HL-60 (cell line): Measurements from ENCODE around the gene FOXA2.

Source experiments
- DNase-seq, 2 experiments: peaks; one replicate each; pipeline ENCODE4 v3.0.0-alpha.2; 2010 to 2020; ENCODE audit warnings: low read depth in 1 of 2, low spot score in 1 of 2
- H3K27ac ChIP-seq: fragments of 250-450 bp; sonication (Bioruptor Pico); replicated peaks from 2 replicates; pipeline ENCODE4 v1.5.1; 2020; ENCODE audit warnings: mild to moderate bottlenecking, moderate library complexity
- H3K27me3 ChIP-seq: fragments of 250-450 bp; sonication (Bioruptor Pico); 2 replicates; pipeline ENCODE4 v1.5.1; 2021; ENCODE audit warnings: mild to moderate bottlenecking, moderate library complexity; ENCODE audit not compliant: insufficient read depth, poor library complexity, severe bottlenecking
- H3K4me3 ChIP-seq: replicated peaks from 2 replicates; pipeline ENCODE4 v1.5.1; 2011; ENCODE audit warnings: mild to moderate bottlenecking, control low read depth, low read length; ENCODE audit not compliant: insufficient read depth
- GABPA ChIP-seq: IDR thresholded peaks from 2 replicates; pipeline ENCODE4 v1.6.1; 2012; ENCODE audit warnings: low read depth
- POLR2AphosphoS5 ChIP-seq: IDR thresholded peaks from 2 replicates; pipeline ENCODE4 v1.6.1; 2012; ENCODE audit warnings: low read depth
- SPI1 ChIP-seq: IDR thresholded peaks from 2 replicates; pipeline ENCODE4 v1.6.1; 2012; ENCODE audit warnings: low read depth, mild to moderate bottlenecking, borderline replicate concordance
- TF ChIP-seq, protein P1 (sequence below): IDR thresholded peaks from one replicate; pipeline ENCODE4 v1.5.1; 2011; ENCODE audit warnings: low read length, control low read depth, inconsistent platforms; ENCODE audit not compliant: insufficient read depth
- TF ChIP-seq, protein P2 (sequence below): IDR thresholded peaks from 2 replicates; pipeline ENCODE4 v1.6.1; 2012; ENCODE audit warnings: low read depth; ENCODE audit not compliant: insufficient replicate concordance

The FOXA2 gene

DNA sequence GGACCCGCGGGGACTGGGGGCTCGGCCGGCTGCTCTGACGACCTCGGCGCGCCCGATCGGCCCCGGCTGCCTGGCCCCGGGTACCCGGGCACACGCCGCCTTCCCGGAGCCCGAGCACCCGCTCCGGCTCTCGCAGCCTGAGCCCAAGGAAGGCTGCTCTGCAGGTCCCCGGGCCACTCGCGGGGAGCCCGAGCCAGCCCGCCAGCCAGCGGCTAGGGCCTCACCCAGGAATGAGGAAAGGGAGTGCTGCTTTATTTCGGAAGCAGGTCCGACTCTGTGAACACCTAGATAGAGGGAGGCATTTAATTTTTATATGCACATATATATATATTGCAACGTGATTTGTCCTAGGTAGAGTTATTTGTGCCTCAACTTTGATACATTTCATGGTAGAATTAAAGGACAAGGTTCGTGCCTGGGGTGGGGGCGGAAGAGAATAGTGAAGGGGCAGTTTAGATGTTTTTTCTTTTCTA is 15.5 kb downstream of the FOXA2 start:
- H3K27ac ChIP-seq = no peak overlapping the region
- H3K27me3 ChIP-seq = peaks cover 77% of the 10 kb centered on the region
- TF ChIP-seq, protein P1, sequence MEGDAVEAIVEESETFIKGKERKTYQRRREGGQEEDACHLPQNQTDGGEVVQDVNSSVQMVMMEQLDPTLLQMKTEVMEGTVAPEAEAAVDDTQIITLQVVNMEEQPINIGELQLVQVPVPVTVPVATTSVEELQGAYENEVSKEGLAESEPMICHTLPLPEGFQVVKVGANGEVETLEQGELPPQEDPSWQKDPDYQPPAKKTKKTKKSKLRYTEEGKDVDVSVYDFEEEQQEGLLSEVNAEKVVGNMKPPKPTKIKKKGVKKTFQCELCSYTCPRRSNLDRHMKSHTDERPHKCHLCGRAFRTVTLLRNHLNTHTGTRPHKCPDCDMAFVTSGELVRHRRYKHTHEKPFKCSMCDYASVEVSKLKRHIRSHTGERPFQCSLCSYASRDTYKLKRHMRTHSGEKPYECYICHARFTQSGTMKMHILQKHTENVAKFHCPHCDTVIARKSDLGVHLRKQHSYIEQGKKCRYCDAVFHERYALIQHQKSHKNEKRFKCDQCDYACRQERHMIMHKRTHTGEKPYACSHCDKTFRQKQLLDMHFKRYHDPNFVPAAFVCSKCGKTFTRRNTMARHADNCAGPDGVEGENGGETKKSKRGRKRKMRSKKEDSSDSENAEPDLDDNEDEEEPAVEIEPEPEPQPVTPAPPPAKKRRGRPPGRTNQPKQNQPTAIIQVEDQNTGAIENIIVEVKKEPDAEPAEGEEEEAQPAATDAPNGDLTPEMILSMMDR = no peak
- TF ChIP-seq POLR2AphosphoS5 (no peak), SPI1 (no peak), GABPA (no peak)
- TF ChIP-seq, protein P2, sequence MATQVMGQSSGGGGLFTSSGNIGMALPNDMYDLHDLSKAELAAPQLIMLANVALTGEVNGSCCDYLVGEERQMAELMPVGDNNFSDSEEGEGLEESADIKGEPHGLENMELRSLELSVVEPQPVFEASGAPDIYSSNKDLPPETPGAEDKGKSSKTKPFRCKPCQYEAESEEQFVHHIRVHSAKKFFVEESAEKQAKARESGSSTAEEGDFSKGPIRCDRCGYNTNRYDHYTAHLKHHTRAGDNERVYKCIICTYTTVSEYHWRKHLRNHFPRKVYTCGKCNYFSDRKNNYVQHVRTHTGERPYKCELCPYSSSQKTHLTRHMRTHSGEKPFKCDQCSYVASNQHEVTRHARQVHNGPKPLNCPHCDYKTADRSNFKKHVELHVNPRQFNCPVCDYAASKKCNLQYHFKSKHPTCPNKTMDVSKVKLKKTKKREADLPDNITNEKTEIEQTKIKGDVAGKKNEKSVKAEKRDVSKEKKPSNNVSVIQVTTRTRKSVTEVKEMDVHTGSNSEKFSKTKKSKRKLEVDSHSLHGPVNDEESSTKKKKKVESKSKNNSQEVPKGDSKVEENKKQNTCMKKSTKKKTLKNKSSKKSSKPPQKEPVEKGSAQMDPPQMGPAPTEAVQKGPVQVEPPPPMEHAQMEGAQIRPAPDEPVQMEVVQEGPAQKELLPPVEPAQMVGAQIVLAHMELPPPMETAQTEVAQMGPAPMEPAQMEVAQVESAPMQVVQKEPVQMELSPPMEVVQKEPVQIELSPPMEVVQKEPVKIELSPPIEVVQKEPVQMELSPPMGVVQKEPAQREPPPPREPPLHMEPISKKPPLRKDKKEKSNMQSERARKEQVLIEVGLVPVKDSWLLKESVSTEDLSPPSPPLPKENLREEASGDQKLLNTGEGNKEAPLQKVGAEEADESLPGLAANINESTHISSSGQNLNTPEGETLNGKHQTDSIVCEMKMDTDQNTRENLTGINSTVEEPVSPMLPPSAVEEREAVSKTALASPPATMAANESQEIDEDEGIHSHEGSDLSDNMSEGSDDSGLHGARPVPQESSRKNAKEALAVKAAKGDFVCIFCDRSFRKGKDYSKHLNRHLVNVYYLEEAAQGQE = no peak
- no peak for DNase-seq
- no peak overlapping the region for H3K4me3 ChIP-seq

DNA sequence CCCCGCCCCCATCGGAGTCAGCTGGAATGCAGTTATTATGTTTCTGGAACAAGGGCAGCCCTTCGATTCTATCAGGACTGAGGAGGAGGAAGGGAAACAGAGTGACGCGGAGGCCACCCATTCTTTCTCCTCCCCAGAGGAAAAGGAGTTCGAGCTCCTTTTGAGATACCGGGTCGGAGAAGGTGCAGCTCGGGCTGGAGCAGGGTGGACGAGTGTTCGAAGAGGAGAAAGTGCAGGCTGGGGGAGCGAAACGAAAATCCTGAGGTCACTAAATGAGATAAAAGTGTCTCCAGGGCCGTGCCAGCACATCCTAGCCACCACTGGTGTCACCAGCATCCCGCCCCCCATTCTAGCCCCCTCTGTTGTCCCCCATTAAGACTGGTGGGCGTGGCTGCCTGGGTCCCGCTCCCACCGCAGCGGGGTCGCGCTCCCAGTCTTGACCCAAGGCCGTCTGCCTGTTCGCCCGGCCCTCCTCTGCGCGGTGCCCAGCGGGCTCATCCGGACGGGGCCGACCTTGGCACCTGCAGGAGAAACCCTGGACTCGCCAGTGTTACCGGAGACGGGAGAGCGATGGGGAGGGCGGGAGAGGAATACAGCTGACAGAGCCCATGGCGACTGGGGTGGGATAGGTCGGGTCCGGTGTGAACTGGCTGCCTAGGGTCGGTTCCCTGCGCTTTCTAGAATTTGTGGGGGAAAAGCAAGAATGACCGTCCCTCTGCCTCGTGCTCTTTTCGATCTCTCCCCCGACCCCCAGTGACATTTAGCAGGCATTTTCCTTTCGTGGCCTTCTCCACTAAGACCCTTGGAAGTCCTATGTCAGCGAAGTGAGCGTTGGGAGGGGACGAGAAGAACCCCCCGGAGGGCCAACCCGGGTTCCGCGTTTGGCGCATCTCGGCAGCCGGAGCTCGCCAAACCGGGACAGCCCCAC is 16.2 kb downstream of the FOXA2 start:
- DNase-seq = no peak
- H3K4me3 ChIP-seq = no peak overlapping the region
- TF ChIP-seq, protein P2 = no peak
- TF ChIP-seq POLR2AphosphoS5 (no peak), SPI1 (no peak), GABPA (no peak)
- TF ChIP-seq, protein P1 = no peak

DNA sequence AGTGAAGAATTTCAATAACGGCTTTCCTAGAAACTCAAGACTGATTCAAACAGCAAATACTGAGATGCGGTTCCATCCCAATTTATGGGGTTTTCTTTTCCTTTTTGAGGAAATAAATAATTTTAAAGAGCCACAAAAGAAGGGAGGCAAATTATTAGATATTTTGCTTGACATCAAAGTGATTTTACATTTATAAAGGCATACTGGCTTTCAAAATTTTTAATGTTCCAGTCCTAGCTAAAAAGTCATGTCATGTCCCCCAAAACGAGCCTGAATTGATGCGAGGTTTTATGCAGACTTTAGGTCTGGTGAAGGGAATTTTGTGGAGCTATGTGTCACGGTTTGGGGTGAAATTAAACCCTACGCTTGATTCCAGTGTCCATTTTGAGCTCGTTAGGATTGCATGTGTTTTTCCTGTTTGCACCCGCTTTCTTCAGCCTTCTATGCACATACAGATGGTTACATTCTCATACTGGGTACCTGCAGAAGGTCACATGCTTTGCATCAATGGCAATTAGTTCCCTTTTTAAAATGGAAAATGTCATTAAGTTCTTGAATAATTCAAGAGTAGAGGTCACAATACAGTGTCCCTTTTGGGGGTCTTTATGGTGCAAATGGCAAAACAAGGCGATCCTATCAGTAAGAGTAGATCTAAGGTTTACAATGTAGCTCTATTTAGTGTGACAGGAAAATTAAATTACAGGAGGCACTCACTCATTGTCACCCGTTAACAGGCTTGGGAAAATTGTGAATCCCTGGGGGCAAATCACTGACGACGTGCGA is 17.3 kb downstream of the FOXA2 start:
- no peak for TF ChIP-seq SPI1
- no peak for TF ChIP-seq POLR2AphosphoS5
- TF ChIP-seq, protein P1 = no peak
- TF ChIP-seq GABPA = no peak
- TF ChIP-seq, protein P2 = no peak
- Histone ChIP-seq H3K27me3 (peaks cover 85% of the 10 kb centered on the region), H3K4me3 (no peak overlapping the region), H3K27ac (no peak overlapping the region)
- no peak for DNase-seq

More for the DNA sequence above, 16.2 kb downstream of the FOXA2 start:
- H3K27me3 ChIP-seq = peaks cover 76% of the 10 kb centered on the region
- no peak overlapping the region for H3K27ac ChIP-seq
